Skeletal muscle tissue (tissue), 4 donors: ENCODE results near the gene GRWD1. TPM values are rescaled to one million over a fixed set of nuclear protein-coding genes. Genes with fewer than 3 reads are reported as not detected.

Source experiments
- H3K27ac ChIP-seq: one replicate; pipeline ENCODE4 v1.7.0; 2013; ENCODE audit warnings: mild to moderate bottlenecking, low read depth, low read length, inconsistent platforms
- H3K27me3 ChIP-seq, 3 donors: one replicate each; pipeline ENCODE4 v1.7.0; 2013; ENCODE audit warnings: low read length in 3 of 3; ENCODE audit not compliant: control insufficient read depth in 3 of 3, insufficient read depth in 3 of 3
- H3K36me3 ChIP-seq, 3 donors: one replicate each; pipeline ENCODE4 v1.7.0; 2013; ENCODE audit warnings: low read length in 3 of 3; ENCODE audit not compliant: control insufficient read depth in 3 of 3, insufficient read depth in 3 of 3
- H3K4me1 ChIP-seq, 3 donors: one replicate each; pipeline ENCODE4 v1.7.0; 2013; ENCODE audit warnings: low read length in 3 of 3, mild to moderate bottlenecking in 3 of 3; ENCODE audit not compliant: control insufficient read depth in 3 of 3, insufficient read depth in 3 of 3
- H3K4me3 ChIP-seq, 3 donors: one replicate each; pipeline ENCODE4 v1.7.0; 2013; ENCODE audit warnings: low read length in 3 of 3
- H3K9ac ChIP-seq, 3 donors: one replicate each; pipeline ENCODE4 v1.7.0; 2013; ENCODE audit warnings: low read length in 3 of 3, mild to moderate bottlenecking in 3 of 3, moderate library complexity in 2 of 3, low read depth in 1 of 3
- H3K9me3 ChIP-seq, 3 donors: one replicate each; pipeline ENCODE4 v1.7.0; 2013; ENCODE audit warnings: low read length in 3 of 3; ENCODE audit not compliant: control insufficient read depth in 3 of 3
- total RNA-seq: library from RNA; depleted of rRNA; stranded (reverse); fragments of >200 nt; gene quantifications from one replicate; pipeline ENCODE4 v1.2.3, GENCODE V29; 2014
- donor health status: Osteomylitis.

The GRWD1 gene
- total RNA-seq, 1 donor from 2014 or later, result 8.4 TPM

- Histone ChIP-seq H3K9me3 (no peaks in the 10 kb centered on the region), H3K9ac (no peak overlapping the region), H3K4me1 (peaks cover 0 to 2% (median 0%) of the 10 kb centered on the region in 3 donors), H3K4me3 (no peak overlapping the region), H3K27ac (no peak overlapping the region), H3K27me3 (peaks cover 9 to 11% (median 10%) of the 10 kb centered on the region in 3 donors), H3K36me3 (no peaks in the 10 kb centered on the region)
Measured at GRCh38 chr19:48403606-48404005, 42.2 kb upstream of the GRWD1 start.

- no peak overlapping the region for H3K9ac ChIP-seq
- no peak overlapping the region for H3K4me3 ChIP-seq
- peaks cover 7 to 11% (median 9%) of the 10 kb centered on the region in 3 donors for H3K27me3 ChIP-seq
- H3K27ac ChIP-seq, result no peak overlapping the region
- H3K9me3 ChIP-seq, result no peaks in the 10 kb centered on the region
- H3K4me1 ChIP-seq, result peaks cover 0 to 2% (median 0%) of the 10 kb centered on the region in 3 donors
- no peaks in the 10 kb centered on the region for H3K36me3 ChIP-seq
Measured at GRCh38 chr19:48405010-48405659, 40.6 kb upstream of the GRWD1 start.

GRCh38 chr19:48405850-48406249, 39.9 kb upstream of the GRWD1 start:
- Histone ChIP-seq H3K4me1 (no peaks in the 10 kb centered on the region), H3K27ac (no peak overlapping the region), H3K9me3 (no peaks in the 10 kb centered on the region), H3K9ac (no peak overlapping the region), H3K36me3 (no peaks in the 10 kb centered on the region), H3K4me3 (no peak overlapping the region), H3K27me3 (peaks cover 9 to 15% (median 10%) of the 10 kb centered on the region in 3 donors)

DNA sequence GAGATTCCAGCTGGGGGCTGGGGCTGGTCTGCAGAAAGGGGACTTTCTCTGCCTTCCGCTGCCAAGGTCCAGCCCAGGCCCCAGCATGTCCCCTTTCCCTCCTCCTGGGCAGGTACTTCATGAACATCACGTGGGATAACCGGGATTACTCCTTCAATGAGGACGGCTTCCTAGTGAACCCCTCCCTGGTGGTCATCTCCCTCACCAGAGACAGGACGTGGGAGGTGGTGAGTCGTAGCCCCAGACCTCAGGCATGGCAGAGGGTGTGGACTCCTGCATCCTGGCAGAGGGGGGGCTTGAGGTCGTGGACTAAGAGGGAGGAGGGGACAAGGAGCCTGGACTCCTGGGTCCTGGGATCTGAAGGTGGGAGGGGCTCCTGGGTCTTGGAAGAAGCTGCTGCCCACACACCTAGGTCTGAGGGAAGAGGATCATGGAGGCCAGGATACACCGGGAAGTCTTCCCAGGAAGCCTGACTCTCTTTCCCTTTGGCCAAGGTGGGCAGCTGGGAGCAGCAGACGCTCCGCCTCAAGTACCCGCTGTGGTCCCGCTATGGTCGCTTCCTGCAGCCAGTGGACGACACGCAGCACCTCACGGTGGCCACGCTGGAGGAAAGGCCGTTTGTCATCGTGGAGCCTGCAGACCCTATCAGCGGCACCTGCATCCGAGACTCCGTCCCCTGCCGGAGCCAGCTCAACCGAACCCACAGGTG, 31.8 kb upstream of the GRWD1 start:
- Histone ChIP-seq H3K27me3 (peaks cover 24 to 37% (median 31%) of the 10 kb centered on the region in 3 donors), H3K27ac (no peak overlapping the region), H3K36me3 (no peaks in the 10 kb centered on the region), H3K4me1 (peaks cover 0 to 6% (median 4%) of the 10 kb centered on the region in 3 donors), H3K4me3 (no peak overlapping the region), H3K9ac (no peak overlapping the region), H3K9me3 (no peaks in the 10 kb centered on the region)

GRCh38 chr19:48415395-48415794, 30.4 kb upstream of the GRWD1 start:
- Histone ChIP-seq H3K4me1 (peaks cover 0 to 6% (median 4%) of the 10 kb centered on the region in 3 donors), H3K9ac (no peak overlapping the region), H3K4me3 (no peak overlapping the region), H3K36me3 (no peaks in the 10 kb centered on the region), H3K9me3 (no peaks in the 10 kb centered on the region), H3K27me3 (peaks cover 24 to 37% (median 31%) of the 10 kb centered on the region in 3 donors), H3K27ac (no peak overlapping the region)

GRCh38 chr19:48415806-48416221, 30.0 kb upstream of the GRWD1 start:
- H3K4me1 ChIP-seq, result peaks cover 0 to 6% (median 4%) of the 10 kb centered on the region in 3 donors
- no peak overlapping the region for H3K9ac ChIP-seq
- no peaks in the 10 kb centered on the region for H3K9me3 ChIP-seq
- H3K27me3 ChIP-seq, result peaks cover 24 to 33% (median 27%) of the 10 kb centered on the region in 3 donors
- H3K4me3 ChIP-seq, result no peak overlapping the region
- H3K36me3 ChIP-seq, result no peaks in the 10 kb centered on the region
- H3K27ac ChIP-seq, result no peak overlapping the region

DNA sequence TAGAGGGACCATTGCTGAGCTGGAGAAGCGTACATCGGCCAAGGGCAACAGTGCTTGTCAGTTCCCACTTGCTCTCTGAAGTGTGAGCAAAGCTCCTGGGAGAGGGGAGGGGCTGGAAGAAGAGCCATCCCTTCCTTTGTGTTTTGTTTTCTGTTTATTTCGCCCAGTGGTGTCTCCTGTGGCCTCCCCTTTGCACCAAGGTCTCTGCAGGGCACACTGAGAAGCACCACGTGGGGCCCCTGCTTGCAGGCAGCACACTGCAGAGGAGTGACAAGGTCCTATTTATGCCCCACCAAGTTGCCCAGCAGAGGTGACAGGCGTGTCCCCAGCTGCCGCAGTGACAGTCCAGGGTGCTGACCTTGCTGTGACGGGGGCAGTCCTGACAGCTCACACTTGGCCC, 28.4 kb upstream of the GRWD1 start:
- Histone ChIP-seq H3K4me3 (no peak overlapping the region), H3K9me3 (no peaks in the 10 kb centered on the region), H3K27me3 (peaks cover 22 to 33% (median 24%) of the 10 kb centered on the region in 3 donors), H3K4me1 (peaks cover 0 to 6% (median 4%) of the 10 kb centered on the region in 3 donors), H3K9ac (no peak overlapping the region), H3K36me3 (no peaks in the 10 kb centered on the region), H3K27ac (no peak overlapping the region)

GRCh38 chr19:48418317-48419064, 27.3 kb upstream of the GRWD1 start:
- Histone ChIP-seq H3K9me3 (no peaks in the 10 kb centered on the region), H3K36me3 (no peaks in the 10 kb centered on the region), H3K4me1 (peaks cover 0 to 6% (median 4%) of the 10 kb centered on the region in 3 donors), H3K4me3 (no peak overlapping the region), H3K27me3 (peaks cover 22 to 33% (median 24%) of the 10 kb centered on the region in 3 donors), H3K9ac (no peak overlapping the region), H3K27ac (no peak overlapping the region)

- peak overlapping the region in 2 of 3 donors; percentile 43 to 48 for H3K4me3 ChIP-seq
- H3K27ac ChIP-seq, result no peak overlapping the region
- H3K9ac ChIP-seq, result no peak overlapping the region
- peaks cover 15 to 25% (median 16%) of the 10 kb centered on the region in 3 donors for H3K27me3 ChIP-seq
- no peaks in the 10 kb centered on the region for H3K9me3 ChIP-seq
- peaks cover 0 to 5% (median 0%) of the 10 kb centered on the region in 3 donors for H3K4me1 ChIP-seq
- H3K36me3 ChIP-seq, result no peaks in the 10 kb centered on the region
Measured at GRCh38 chr19:48419158-48419920, 26.4 kb upstream of the GRWD1 start.
